H9 (cell line): ENCODE measurements around the gene PALS2. TPM values are rescaled to one million over a fixed set of nuclear protein-coding genes. Genes with fewer than 3 reads are reported as not detected.

Source experiments
- DNase-seq: peaks from one replicate; pipeline ENCODE4 v3.0.0-alpha.2; 2017
- H2AFZ ChIP-seq: one replicate; pipeline ENCODE4 v1.6.1; 2013; ENCODE audit warnings: mild to moderate bottlenecking, low read length, control low read depth, moderate library complexity
- H2AK5ac ChIP-seq: 2 replicates; pipeline ENCODE4 v1.6.1; 2013; ENCODE audit warnings: low read length, control low read depth, mixed read lengths; ENCODE audit not compliant: insufficient read length
- H2BK120ac ChIP-seq: one replicate; pipeline ENCODE4 v1.6.1; 2013; ENCODE audit warnings: low read depth, mild to moderate bottlenecking, low read length, control low read depth, inconsistent platforms; ENCODE audit not compliant: poor library complexity, severe bottlenecking
- H2BK12ac ChIP-seq: 2 replicates; pipeline ENCODE4 v1.6.1; 2013; ENCODE audit warnings: low read length, control low read depth, mixed read lengths, low read depth; ENCODE audit not compliant: insufficient read length
- H2BK15ac ChIP-seq: 2 replicates; pipeline ENCODE4 v1.6.1; 2013; ENCODE audit warnings: low read depth, low read length, control low read depth
- H2BK20ac ChIP-seq: one replicate; pipeline ENCODE4 v1.6.1; 2013; ENCODE audit warnings: low read depth, mild to moderate bottlenecking, low read length, control low read depth, inconsistent platforms; ENCODE audit not compliant: poor library complexity, severe bottlenecking
- H2BK5ac ChIP-seq: 2 replicates; pipeline ENCODE4 v1.6.1; 2013; ENCODE audit warnings: low read length, control low read depth, mixed read lengths; ENCODE audit not compliant: insufficient read length
- H3K14ac ChIP-seq: 2 replicates; pipeline ENCODE4 v1.6.1; 2013; ENCODE audit warnings: low read length, control low read depth; ENCODE audit not compliant: insufficient read depth
- H3K18ac ChIP-seq: 2 replicates; pipeline ENCODE4 v1.6.1; 2013; ENCODE audit warnings: low read depth, mild to moderate bottlenecking, mixed read lengths, low read length, control low read depth; ENCODE audit not compliant: insufficient read length
- H3K23ac ChIP-seq: 2 replicates; pipeline ENCODE4 v1.6.1; 2013; ENCODE audit warnings: low read length, control low read depth, mixed read lengths, low read depth; ENCODE audit not compliant: insufficient read length
- H3K23me2 ChIP-seq: 2 replicates; pipeline ENCODE4 v1.6.1; 2013; ENCODE audit warnings: low read depth, mild to moderate bottlenecking, mixed read lengths, low read length, control low read depth; ENCODE audit not compliant: insufficient read length, poor library complexity, severe bottlenecking
- H3K27ac ChIP-seq: 2 replicates; pipeline ENCODE4 v1.5.1; 2013; ENCODE audit warnings: low read length, control low read depth, mixed read lengths, low read depth; ENCODE audit not compliant: insufficient read length
- H3K27me3 ChIP-seq: 2 replicates; pipeline ENCODE4 v1.6.1; 2013; ENCODE audit warnings: low read length, control low read depth, inconsistent platforms; ENCODE audit not compliant: insufficient read depth
- H3K4ac ChIP-seq: 2 replicates; pipeline ENCODE4 v1.6.1; 2013; ENCODE audit warnings: low read depth, mild to moderate bottlenecking, control low read depth, inconsistent platforms, low read length, moderate library complexity
- H3K4me1 ChIP-seq: 2 replicates; pipeline ENCODE4 v1.6.1; 2013; ENCODE audit warnings: low read length, control low read depth, inconsistent platforms; ENCODE audit not compliant: insufficient read depth
- H3K4me2 ChIP-seq: 2 replicates; pipeline ENCODE4 v1.6.1; 2013; ENCODE audit warnings: low read length, control low read depth, mixed read lengths; ENCODE audit not compliant: insufficient read length, insufficient read depth
- H3K56ac ChIP-seq: 2 replicates; pipeline ENCODE4 v1.6.1; 2013; ENCODE audit warnings: low read depth, mild to moderate bottlenecking, mixed read lengths, low read length, control low read depth; ENCODE audit not compliant: insufficient read length
- H3K79me1 ChIP-seq: 2 replicates; pipeline ENCODE4 v1.6.1; 2013; ENCODE audit warnings: low read depth, mild to moderate bottlenecking, moderate library complexity, low read length, control low read depth, inconsistent platforms; ENCODE audit not compliant: insufficient read depth, poor library complexity, severe bottlenecking
- H3K79me2 ChIP-seq: 2 replicates; pipeline ENCODE4 v1.6.1; 2013; ENCODE audit warnings: low read length, control low read depth, inconsistent platforms; ENCODE audit not compliant: insufficient read depth
- H3K9ac ChIP-seq: 2 replicates; pipeline ENCODE4 v1.6.1; 2013; ENCODE audit warnings: low read length, control low read depth, mixed read lengths; ENCODE audit not compliant: insufficient read length; ENCODE audit errors: extremely low read depth
- H3K9me3 ChIP-seq: one replicate; pipeline ENCODE4 v1.6.1; 2013; ENCODE audit warnings: low read depth, low read length, inconsistent platforms; ENCODE audit not compliant: control insufficient read depth
- H3T11ph ChIP-seq: one replicate; pipeline ENCODE4 v1.6.1; 2013; ENCODE audit warnings: mild to moderate bottlenecking, low read length, control low read depth, inconsistent platforms
- H4K20me1 ChIP-seq: one replicate; pipeline ENCODE4 v1.6.1; 2013; ENCODE audit not compliant: control insufficient read depth, insufficient read length, insufficient read depth
- H4K5ac ChIP-seq: 2 replicates; pipeline ENCODE4 v1.6.1; 2013; ENCODE audit warnings: low read depth, mild to moderate bottlenecking, mixed read lengths, low read length, control low read depth; ENCODE audit not compliant: insufficient read length
- H4K8ac ChIP-seq: replicated peaks from 2 replicates; pipeline ENCODE4 v1.6.1; 2013; ENCODE audit warnings: low read length, control low read depth, mixed read lengths, low read depth; ENCODE audit not compliant: insufficient read length
- H4K91ac ChIP-seq: 2 replicates; pipeline ENCODE4 v1.6.1; 2013; ENCODE audit warnings: low read depth, mild to moderate bottlenecking, moderate library complexity, mixed read lengths, low read length, control low read depth; ENCODE audit not compliant: insufficient read length
- H3K27ac Mint-ChIP-seq, 3 experiments: 2 replicates in 2 of 3; 3 replicates in 1 of 3; pipeline ENCODE4 v1.8.0; 2020 to 2021; ENCODE audit warnings: mixed read lengths in 3 of 3, mild to moderate bottlenecking in 1 of 3, moderate library complexity in 1 of 3
- H3K27me3 Mint-ChIP-seq: 2 replicates; pipeline ENCODE4 v1.8.0; 2021; ENCODE audit warnings: low read depth, mild to moderate bottlenecking, moderate library complexity, mixed read lengths
- H3K36me3 Mint-ChIP-seq, 3 experiments: 2 replicates in 2 of 3; 3 replicates in 1 of 3; pipeline ENCODE4 v1.8.0; 2020 to 2021; ENCODE audit warnings: low read depth in 3 of 3, mixed read lengths in 3 of 3; ENCODE audit not compliant: insufficient read depth in 1 of 3
- H3K4me1 Mint-ChIP-seq, 2 experiments: 2 replicates each; pipeline ENCODE4 v1.8.0; 2020; ENCODE audit warnings: mixed read lengths in 2 of 2
- H3K4me3 Mint-ChIP-seq, 2 experiments: 2 replicates in 1 of 2; 3 replicates in 1 of 2; pipeline ENCODE4 v1.8.0; 2020 to 2021; ENCODE audit warnings: mild to moderate bottlenecking in 2 of 2, mixed read lengths in 2 of 2, moderate library complexity in 1 of 2
- H3K9me3 Mint-ChIP-seq, 2 experiments: 2 replicates in 1 of 2; 3 replicates in 1 of 2; pipeline ENCODE4 v1.8.0; 2020; ENCODE audit warnings: mild to moderate bottlenecking in 2 of 2, mixed read lengths in 2 of 2, moderate library complexity in 1 of 2
- WGBS: extraction: QIAGEN DNeasy Blood & Tissue Kit; methylation state at CpG from one replicate; pipeline ENCODE4 v1.1.7; 2013; ENCODE audit warnings: missing lambda C conversion rate, low lambda C conversion rate, mixed read lengths; ENCODE audit not compliant: insufficient read length; ENCODE audit errors: extremely low coverage; 5-methylcytosine and 5-hydroxymethylcytosine counted together
- total RNA-seq: library from RNA; stranded (reverse); gene quantifications from 2 replicates; pipeline ENCODE4 v1.2.1, GENCODE V29; 2021
- TF ChIP-seq, protein P1 (sequence below): fragments of 200-600 bp; sonication (generic); conservative IDR thresholded peaks from 3 replicates; pipeline ENCODE4 v1.8.0; 2021; ENCODE audit warnings: antibody characterized with exemption, mild to moderate bottlenecking

Gene PALS2
- total RNA-seq, 1 experiment from 2014 or later, result 63.1 TPM

DNA sequence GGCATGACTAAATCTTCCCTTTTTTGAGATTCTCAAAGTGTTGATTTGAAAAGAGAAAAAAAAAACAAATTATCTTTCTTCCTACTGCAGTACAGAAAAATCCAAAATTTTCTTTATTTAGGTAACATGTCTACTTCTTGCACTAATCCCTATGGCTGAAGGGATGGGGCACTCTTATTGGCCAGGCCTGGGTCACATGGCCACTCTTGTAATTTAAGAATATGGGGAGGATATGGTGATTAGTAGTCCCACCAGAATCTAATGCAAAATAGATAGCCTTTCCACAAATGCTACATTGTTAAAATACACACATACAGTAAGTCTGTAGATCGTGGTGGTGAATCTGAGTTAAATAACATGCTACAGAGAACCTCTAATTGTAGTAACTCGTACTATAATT, 7.0 kb upstream of the PALS2 start:
- Histone ChIP-seq H2BK12ac (no peak overlapping the region), H2BK15ac (no peak overlapping the region), H3K9ac (no peak overlapping the region), H4K20me1 (no peaks in the 10 kb centered on the region), H3K9me3 (no peaks in the 10 kb centered on the region), H3T11ph (no peak overlapping the region), H2BK20ac (no peak overlapping the region), H2AK5ac (no peak overlapping the region), H4K91ac (no peak overlapping the region), H3K18ac (no peak overlapping the region), H3K79me1 (no peaks in the 10 kb centered on the region), H4K8ac (no peak overlapping the region), H3K27ac (no peak overlapping the region), H2AFZ (no peak overlapping the region), H3K79me2 (no peaks in the 10 kb centered on the region), H3K4ac (no peak overlapping the region), H3K27me3 (no peaks in the 10 kb centered on the region), H3K23me2 (no peaks in the 10 kb centered on the region), H3K4me1 (peaks cover 11% of the 10 kb centered on the region; the same call in 1 of the 2 replicates), H3K23ac (no peak overlapping the region), H2BK5ac (no peak overlapping the region), H3K4me2 (no peak overlapping the region), H4K5ac (no peak overlapping the region), H3K14ac (no peak overlapping the region), H2BK120ac (no peak overlapping the region), H3K56ac (no peak overlapping the region)
- Mint-ChIP-seq H3K4me3 (no peak overlapping the region), H3K4me1 (peaks cover 32 to 35% of the 10 kb centered on the region in 2 experiments), H3K36me3 (no peaks in the 10 kb centered on the region), H3K9me3 (no peaks in the 10 kb centered on the region), H3K27ac (no peak overlapping the region), H3K27me3 (peaks cover 14% of the 10 kb centered on the region)
- WGBS, result no CpG with 5 or more reads among the region's 2 CpGs
- no peak for DNase-seq
- TF ChIP-seq, protein P1, sequence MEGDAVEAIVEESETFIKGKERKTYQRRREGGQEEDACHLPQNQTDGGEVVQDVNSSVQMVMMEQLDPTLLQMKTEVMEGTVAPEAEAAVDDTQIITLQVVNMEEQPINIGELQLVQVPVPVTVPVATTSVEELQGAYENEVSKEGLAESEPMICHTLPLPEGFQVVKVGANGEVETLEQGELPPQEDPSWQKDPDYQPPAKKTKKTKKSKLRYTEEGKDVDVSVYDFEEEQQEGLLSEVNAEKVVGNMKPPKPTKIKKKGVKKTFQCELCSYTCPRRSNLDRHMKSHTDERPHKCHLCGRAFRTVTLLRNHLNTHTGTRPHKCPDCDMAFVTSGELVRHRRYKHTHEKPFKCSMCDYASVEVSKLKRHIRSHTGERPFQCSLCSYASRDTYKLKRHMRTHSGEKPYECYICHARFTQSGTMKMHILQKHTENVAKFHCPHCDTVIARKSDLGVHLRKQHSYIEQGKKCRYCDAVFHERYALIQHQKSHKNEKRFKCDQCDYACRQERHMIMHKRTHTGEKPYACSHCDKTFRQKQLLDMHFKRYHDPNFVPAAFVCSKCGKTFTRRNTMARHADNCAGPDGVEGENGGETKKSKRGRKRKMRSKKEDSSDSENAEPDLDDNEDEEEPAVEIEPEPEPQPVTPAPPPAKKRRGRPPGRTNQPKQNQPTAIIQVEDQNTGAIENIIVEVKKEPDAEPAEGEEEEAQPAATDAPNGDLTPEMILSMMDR, result no peak
